ENCODE results near the gene FNDC5.
A peak's percentile ranks its signal among the peaks of the same experiment; 100 is the strongest.

Gene FNDC5

GRCh38 chr1:32865639-32866405, 4.9 kb downstream of the FNDC5 start:
- DNase-seq = no peak

- no peak for DNase-seq
Measured at GRCh38 chr1:32864375-32865019, 6.2 kb downstream of the FNDC5 start.

GRCh38 chr1:32863881-32864245, 6.8 kb downstream of the FNDC5 start:
- no peak for DNase-seq

- peak in 1 of 51 donors; percentile 38 for DNase-seq
Measured at GRCh38 chr1:32863218-32863880, 7.4 kb downstream of the FNDC5 start.

GRCh38 chr1:32861904-32862695, 8.6 kb downstream of the FNDC5 start:
- peak in 2 of 51 donors; percentile 12 to 25 for DNase-seq

- DNase-seq = no peak
Measured at GRCh38 chr1:32860566-32860965, 10.1 kb downstream of the FNDC5 start.

GRCh38 chr1:32859915-32860314, 10.8 kb downstream of the FNDC5 start:
- DNase-seq = no peak

- DNase-seq = no peak
Measured at GRCh38 chr1:32858791-32859190, 11.9 kb downstream of the FNDC5 start.

GRCh38 chr1:32858136-32858535, 12.6 kb downstream of the FNDC5 start:
- no peak for DNase-seq

- no peak for DNase-seq
Measured at GRCh38 chr1:32855861-32856617, 14.7 kb downstream of the FNDC5 start.

- no peak for DNase-seq
Measured at GRCh38 chr1:32848354-32849063, 22.2 kb downstream of the FNDC5 start.

- DNase-seq = no peak
Measured at GRCh38 chr1:32831878-32832277, 38.8 kb downstream of the FNDC5 start.

GRCh38 chr1:32830092-32830852, 40.4 kb downstream of the FNDC5 start:
- DNase-seq = no peak

- peak in 1 of 51 donors; percentile 29 for DNase-seq
Measured at GRCh38 chr1:32828341-32828740, 42.4 kb downstream of the FNDC5 start.

- no peak for DNase-seq
Measured at GRCh38 chr1:32825181-32825580, 45.5 kb downstream of the FNDC5 start.

- no peak for DNase-seq
Measured at GRCh38 chr1:32818804-32819541, 51.7 kb downstream of the FNDC5 start.

GRCh38 chr1:32817815-32818786, 52.6 kb downstream of the FNDC5 start:
- DNase-seq = peak in 47 of 51 donors; percentile 21 to 82 (median 57)

All from hypothalamus (tissue), 51 donors.